ENCODE data around the gene ZNHIT3. TPM values are rescaled to one million over a fixed set of nuclear protein-coding genes. Genes with fewer than 3 reads are reported as not detected.

Gene ZNHIT3
- total and polyA plus RNA-seq, 10 of the 15 experiments (the other 5 are each of a cell fraction or from before 2014, with no cell fraction given): 34.1 to 128 (median 55.6) TPM

DNA sequence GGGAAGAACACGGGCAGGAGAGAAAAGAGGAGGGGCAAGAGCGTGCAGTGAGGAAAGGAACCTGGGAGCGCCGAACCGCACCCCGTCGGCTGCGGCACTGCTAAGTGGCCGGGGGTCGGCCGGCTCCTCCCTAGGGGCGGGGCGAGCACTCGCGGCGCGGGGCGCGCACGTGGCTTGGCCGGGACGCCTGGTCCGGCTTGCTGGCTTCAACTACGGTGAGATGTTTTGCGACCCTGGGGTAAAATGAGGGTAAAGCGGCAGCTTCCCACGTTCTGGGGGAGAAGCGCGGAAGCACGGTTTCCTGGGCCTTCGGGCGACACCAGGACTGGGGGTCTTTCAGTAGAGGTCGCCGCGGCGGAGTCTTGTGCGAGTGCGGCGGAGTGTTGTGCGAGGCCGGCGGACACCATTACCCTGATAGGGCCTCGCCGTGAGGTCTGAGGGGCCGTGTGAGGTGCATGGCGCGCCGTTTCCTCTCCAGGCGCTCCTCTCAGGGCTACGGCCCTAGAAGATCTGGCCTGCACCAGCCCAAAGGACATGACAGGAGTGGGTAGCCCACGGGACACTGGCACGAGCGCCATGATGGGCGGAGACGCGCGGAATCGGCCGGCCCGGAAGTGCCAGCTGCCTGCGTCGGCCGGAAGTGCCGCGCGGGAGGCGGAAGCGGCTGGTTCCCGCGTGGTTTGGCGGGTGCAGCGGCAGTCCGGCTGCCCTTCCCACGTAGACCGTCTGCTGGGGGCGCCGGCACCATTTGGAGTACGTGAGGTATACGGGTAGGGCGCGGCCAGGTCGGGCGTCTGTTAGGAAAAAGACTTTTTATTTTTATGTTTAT is 48.6 kb downstream of the ZNHIT3 start, which contains the start of the genes MYO19 and PIGW (continued):
- TF ChIP-seq NBN (IDR thresholded peaks at IDR 0.05) (no peak), CREM (IDR thresholded peaks at IDR 0.05; ENCODE audit: low read depth) (peak; percentile 64), CBX5 (IDR thresholded peaks at IDR 0.05; ENCODE audit: low read depth) (peak; percentile 41; the same call in 1 of the 2 replicates), BACH1 (IDR thresholded peaks at IDR 0.05; ENCODE audit: borderline replicate concordance) (peak; percentile 91), PML (IDR thresholded peaks at IDR 0.05; ENCODE audit: low read length) (peak; percentile 88), ZNF217 (IDR thresholded peaks at IDR 0.05) (no peak), SIN3A (IDR thresholded peaks at IDR 0.05; ENCODE audit: low read depth, low read length) (peak; percentile 74), DPF2 (IDR thresholded peaks at IDR 0.05) (peak; percentile 72), FOXK2 (IDR thresholded peaks at IDR 0.05) (0 out of 2 replicates have a peak, but pooled peaks have one; percentile 32), TARDBP (IDR thresholded peaks at IDR 0.05; ENCODE audit: borderline replicate concordance) (0 out of 2 replicates have a peak, but pooled peaks have one; percentile 18)
- TF ChIP-seq, protein P1, sequence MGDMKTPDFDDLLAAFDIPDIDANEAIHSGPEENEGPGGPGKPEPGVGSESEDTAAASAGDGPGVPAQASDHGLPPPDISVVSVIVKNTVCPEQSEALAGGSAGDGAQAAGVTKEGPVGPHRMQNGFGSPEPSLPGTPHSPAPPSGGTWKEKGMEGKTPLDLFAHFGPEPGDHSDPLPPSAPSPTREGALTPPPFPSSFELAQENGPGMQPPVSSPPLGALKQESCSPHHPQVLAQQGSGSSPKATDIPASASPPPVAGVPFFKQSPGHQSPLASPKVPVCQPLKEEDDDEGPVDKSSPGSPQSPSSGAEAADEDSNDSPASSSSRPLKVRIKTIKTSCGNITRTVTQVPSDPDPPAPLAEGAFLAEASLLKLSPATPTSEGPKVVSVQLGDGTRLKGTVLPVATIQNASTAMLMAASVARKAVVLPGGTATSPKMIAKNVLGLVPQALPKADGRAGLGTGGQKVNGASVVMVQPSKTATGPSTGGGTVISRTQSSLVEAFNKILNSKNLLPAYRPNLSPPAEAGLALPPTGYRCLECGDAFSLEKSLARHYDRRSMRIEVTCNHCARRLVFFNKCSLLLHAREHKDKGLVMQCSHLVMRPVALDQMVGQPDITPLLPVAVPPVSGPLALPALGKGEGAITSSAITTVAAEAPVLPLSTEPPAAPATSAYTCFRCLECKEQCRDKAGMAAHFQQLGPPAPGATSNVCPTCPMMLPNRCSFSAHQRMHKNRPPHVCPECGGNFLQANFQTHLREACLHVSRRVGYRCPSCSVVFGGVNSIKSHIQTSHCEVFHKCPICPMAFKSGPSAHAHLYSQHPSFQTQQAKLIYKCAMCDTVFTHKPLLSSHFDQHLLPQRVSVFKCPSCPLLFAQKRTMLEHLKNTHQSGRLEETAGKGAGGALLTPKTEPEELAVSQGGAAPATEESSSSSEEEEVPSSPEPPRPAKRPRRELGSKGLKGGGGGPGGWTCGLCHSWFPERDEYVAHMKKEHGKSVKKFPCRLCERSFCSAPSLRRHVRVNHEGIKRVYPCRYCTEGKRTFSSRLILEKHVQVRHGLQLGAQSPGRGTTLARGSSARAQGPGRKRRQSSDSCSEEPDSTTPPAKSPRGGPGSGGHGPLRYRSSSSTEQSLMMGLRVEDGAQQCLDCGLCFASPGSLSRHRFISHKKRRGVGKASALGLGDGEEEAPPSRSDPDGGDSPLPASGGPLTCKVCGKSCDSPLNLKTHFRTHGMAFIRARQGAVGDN (IDR thresholded peaks at IDR 0.05): peak; percentile 59
- TF ChIP-seq, protein P2, sequence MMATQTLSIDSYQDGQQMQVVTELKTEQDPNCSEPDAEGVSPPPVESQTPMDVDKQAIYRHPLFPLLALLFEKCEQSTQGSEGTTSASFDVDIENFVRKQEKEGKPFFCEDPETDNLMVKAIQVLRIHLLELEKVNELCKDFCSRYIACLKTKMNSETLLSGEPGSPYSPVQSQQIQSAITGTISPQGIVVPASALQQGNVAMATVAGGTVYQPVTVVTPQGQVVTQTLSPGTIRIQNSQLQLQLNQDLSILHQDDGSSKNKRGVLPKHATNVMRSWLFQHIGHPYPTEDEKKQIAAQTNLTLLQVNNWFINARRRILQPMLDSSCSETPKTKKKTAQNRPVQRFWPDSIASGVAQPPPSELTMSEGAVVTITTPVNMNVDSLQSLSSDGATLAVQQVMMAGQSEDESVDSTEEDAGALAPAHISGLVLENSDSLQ (IDR thresholded peaks at IDR 0.05): peak; percentile 65
- TF ChIP-seq, protein P3, sequence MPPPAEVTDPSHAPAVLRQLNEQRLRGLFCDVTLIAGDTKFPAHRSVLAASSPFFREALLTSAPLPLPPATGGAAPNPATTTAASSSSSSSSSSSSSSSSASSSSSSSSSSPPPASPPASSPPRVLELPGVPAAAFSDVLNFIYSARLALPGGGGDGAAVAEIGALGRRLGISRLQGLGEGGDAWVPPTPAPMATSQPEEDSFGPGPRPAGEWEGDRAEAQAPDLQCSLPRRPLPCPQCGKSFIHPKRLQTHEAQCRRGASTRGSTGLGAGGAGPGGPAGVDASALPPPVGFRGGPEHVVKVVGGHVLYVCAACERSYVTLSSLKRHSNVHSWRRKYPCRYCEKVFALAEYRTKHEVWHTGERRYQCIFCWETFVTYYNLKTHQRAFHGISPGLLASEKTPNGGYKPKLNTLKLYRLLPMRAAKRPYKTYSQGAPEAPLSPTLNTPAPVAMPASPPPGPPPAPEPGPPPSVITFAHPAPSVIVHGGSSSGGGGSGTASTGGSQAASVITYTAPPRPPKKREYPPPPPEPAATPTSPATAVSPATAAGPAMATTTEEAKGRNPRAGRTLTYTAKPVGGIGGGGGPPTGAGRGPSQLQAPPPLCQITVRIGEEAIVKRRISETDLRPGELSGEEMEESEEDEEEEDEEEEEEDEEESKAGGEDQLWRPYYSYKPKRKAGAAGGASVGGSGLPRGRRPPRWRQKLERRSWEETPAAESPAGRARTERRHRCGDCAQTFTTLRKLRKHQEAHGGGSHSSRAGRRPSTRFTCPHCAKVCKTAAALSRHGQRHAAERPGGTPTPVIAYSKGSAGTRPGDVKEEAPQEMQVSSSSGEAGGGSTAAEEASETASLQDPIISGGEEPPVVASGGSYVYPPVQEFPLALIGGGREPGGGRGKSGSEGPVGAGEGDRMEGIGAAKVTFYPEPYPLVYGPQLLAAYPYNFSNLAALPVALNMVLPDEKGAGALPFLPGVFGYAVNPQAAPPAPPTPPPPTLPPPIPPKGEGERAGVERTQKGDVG (CRISPR knock-in tag; IDR thresholded peaks at IDR 0.05): no peak
- TF ChIP-seq, protein P4, sequence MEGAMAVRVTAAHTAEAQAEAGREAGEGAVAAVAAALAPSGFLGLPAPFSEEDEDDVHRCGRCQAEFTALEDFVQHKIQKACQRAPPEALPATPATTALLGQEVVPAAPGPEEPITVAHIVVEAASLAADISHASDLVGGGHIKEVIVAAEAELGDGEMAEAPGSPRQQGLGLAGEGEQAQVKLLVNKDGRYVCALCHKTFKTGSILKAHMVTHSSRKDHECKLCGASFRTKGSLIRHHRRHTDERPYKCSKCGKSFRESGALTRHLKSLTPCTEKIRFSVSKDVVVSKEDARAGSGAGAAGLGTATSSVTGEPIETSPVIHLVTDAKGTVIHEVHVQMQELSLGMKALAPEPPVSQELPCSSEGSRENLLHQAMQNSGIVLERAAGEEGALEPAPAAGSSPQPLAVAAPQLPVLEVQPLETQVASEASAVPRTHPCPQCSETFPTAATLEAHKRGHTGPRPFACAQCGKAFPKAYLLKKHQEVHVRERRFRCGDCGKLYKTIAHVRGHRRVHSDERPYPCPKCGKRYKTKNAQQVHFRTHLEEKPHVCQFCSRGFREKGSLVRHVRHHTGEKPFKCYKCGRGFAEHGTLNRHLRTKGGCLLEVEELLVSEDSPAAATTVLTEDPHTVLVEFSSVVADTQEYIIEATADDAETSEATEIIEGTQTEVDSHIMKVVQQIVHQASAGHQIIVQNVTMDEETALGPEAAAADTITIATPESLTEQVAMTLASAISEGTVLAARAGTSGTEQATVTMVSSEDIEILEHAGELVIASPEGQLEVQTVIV (IDR thresholded peaks at IDR 0.05; ENCODE audit: borderline replicate concordance, partially characterized antibody): peak; percentile 90
- TF ChIP-seq, protein P5, sequence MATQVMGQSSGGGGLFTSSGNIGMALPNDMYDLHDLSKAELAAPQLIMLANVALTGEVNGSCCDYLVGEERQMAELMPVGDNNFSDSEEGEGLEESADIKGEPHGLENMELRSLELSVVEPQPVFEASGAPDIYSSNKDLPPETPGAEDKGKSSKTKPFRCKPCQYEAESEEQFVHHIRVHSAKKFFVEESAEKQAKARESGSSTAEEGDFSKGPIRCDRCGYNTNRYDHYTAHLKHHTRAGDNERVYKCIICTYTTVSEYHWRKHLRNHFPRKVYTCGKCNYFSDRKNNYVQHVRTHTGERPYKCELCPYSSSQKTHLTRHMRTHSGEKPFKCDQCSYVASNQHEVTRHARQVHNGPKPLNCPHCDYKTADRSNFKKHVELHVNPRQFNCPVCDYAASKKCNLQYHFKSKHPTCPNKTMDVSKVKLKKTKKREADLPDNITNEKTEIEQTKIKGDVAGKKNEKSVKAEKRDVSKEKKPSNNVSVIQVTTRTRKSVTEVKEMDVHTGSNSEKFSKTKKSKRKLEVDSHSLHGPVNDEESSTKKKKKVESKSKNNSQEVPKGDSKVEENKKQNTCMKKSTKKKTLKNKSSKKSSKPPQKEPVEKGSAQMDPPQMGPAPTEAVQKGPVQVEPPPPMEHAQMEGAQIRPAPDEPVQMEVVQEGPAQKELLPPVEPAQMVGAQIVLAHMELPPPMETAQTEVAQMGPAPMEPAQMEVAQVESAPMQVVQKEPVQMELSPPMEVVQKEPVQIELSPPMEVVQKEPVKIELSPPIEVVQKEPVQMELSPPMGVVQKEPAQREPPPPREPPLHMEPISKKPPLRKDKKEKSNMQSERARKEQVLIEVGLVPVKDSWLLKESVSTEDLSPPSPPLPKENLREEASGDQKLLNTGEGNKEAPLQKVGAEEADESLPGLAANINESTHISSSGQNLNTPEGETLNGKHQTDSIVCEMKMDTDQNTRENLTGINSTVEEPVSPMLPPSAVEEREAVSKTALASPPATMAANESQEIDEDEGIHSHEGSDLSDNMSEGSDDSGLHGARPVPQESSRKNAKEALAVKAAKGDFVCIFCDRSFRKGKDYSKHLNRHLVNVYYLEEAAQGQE (IDR thresholded peaks at IDR 0.05; ENCODE audit: low read depth, low read length): peak; percentile 26
